ENCODE results near the gene DOCK8. TPM values are rescaled to one million over a fixed set of nuclear protein-coding genes. Genes with fewer than 3 reads are reported as not detected.

The DOCK8 gene
- total and polyA plus RNA-seq, 2 of the 13 experiments (the other 11 are each of a cell fraction or from before 2014, with no cell fraction given), result 0.28 to 0.38 TPM

DNA sequence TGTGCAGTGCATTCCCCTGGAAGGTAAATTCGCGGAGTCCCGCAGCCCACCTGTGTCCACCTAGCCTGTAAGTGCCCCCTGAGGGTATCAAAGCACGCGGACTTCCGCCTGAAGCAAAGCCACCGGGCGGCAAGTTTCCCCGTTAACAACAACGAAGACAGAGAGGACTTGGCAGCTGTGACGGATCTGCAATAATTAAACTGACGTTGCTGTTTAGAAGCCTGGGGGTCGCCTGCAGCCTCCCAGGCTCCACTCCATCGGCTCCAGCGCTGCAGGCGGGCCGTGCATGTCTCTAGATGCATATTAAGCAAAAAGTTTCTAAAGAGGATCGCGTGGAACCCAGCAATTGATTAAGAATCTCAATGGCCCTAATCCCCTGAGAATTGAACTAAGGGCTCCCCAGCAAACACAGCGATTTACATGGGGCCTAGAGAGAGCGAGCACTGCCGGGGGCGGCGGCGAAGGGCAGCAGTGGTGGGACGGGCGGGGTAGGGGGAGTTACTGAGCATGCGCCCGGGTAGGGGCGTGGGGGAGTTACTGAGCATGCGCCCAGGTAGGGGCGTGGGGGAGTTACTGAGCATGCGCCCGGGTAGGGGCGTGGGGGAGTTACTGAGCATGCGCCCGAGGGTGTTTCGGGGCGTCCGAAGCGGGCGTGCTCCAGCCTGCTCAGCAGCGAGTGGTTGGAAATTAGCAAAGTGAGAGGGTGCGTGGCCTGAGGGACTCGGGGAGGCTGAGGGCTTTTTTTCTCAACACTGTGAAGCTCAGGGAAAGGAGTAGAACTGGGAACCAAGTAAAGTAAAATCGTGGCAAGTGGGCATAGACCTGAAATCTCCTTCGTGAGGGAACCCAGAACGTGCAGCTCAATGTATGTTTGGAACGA is 255.2 kb downstream of the DOCK8 start (continued):
- TF ChIP-seq ZBTB2 (CRISPR knock-in tag; IDR thresholded peaks at IDR 0.05; ENCODE audit: low read depth) (no peak), RORA (CRISPR knock-in tag; IDR thresholded peaks at IDR 0.05) (no peak), DNMT1 (CRISPR knock-in tag; IDR thresholded peaks at IDR 0.05) (no peak), ZFY (CRISPR knock-in tag; IDR thresholded peaks at IDR 0.05) (peak; percentile 75)

DNA sequence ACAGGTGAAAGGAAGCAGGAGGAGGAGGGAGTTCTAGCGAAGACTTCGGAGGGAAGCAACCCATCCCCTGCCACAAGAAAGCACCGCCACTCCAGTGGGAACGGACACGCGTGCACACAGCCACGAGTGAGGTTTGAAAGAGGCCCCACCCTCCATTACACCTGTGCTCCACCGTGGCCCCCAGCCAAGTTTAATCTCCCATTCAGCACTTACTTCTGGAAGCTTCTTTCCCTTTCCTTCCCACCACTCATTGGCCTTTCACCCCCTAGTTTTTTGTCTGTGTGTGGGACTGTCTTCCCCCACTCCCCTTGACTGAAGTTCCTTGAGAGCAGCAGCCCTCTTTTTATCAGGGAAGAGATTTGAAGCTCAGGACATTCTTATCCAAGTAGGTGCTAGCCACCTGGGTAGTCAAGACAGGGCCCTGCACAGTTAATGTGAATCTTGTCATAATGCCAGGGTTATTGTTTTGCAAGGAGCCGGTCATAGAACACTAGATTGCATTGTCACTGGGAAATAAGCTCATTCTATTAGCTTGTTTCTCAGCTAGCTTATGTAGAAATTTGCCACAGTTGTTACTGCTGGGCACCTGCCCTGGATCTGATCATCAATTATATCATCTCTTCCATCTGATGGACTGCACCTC is 256.0 kb downstream of the DOCK8 start:
- WGBS (ENCODE audit: low lambda C conversion rate), result 22% methylated on average over 9 of the region's 9 CpGs
- H3K4me1 ChIP-seq (ENCODE audit: insufficient read depth, low read length), result peaks cover 28% of the 10 kb centered on the region
- H3K9ac ChIP-seq (ENCODE audit: insufficient read depth, low read depth, low read length), result peak overlapping the region; percentile 72
- peak overlapping the region; percentile 99 for H3K4me2 ChIP-seq (ENCODE audit: low read depth, low read length)
- FAIRE-seq (no peak), ATAC-seq (peak; percentile 7; the same call in 1 of the 3 replicates), DNase-seq (ENCODE audit: low spot score) (no peak)
- H3K9me3 ChIP-seq (ENCODE audit: low read length), result no peaks in the 10 kb centered on the region
- H3K27me3 ChIP-seq (ENCODE audit: control insufficient read depth in 1 of 2, insufficient read depth in 2 of 2, low read length in 2 of 2), result no peaks in the 10 kb centered on the region
- H3K79me2 ChIP-seq (ENCODE audit: insufficient read depth, low read length), result no peaks in the 10 kb centered on the region
- H3K4me3 ChIP-seq (replicated peaks in 1 of 3; ENCODE audit: insufficient read depth in 1 of 3, low read depth in 2 of 3, low read length in 3 of 3), result peak overlapping the region; percentile 68 to 78 (median 68)
- no peaks in the 10 kb centered on the region for H3K36me3 ChIP-seq (replicated peaks in 1 of 2; ENCODE audit: control insufficient read depth in 1 of 2, insufficient read depth in 2 of 2, low read length in 2 of 2)
- POLR2A ChIA-PET, result no interaction called here
- TSS peak; percentile 89 for BruUV-seq (replicated peaks)
- intact Hi-C loops (cut with micrococcal nuclease; ENCODE audit: unreplicated experiment) (no loop called here), in situ Hi-C loops (cut with HindIII; ENCODE audit: extremely low pct_ligation_motif_present, low pct_unique_long_range_greater_than_20kb) (no loop called here)
- CTCF ChIA-PET (ENCODE audit: low intra/inter-chr PET ratio, low total read pairs), result no interaction called here
- H3K27ac ChIP-seq (ENCODE audit: extremely low read length, insufficient read depth, low read length), result peak overlapping the region; percentile 45
- peak overlapping the region; percentile 96 for H2AFZ ChIP-seq (ENCODE audit: low read length)
- no peaks in the 10 kb centered on the region for H4K20me1 ChIP-seq (ENCODE audit: insufficient read depth, low read length)
- TF ChIP-seq BORCS8-MEF2B (CRISPR knock-in tag; IDR thresholded peaks at IDR 0.05) (peak; percentile 5; the same call in 1 of the 2 replicates), U2AF2 (IDR thresholded peaks at IDR 0.05; ENCODE audit: low read depth, low read length) (0 out of 2 replicates have a peak, but pooled peaks have one; percentile 12), ZSCAN31 (CRISPR knock-in tag; IDR thresholded peaks at IDR 0.05; ENCODE audit: low read depth) (0 out of 2 replicates have a peak, but pooled peaks have one; percentile 20), MEIS2 (CRISPR knock-in tag; IDR thresholded peaks at IDR 0.05) (0 out of 2 replicates have a peak, but pooled peaks have one; percentile 2), ZNF205 (CRISPR knock-in tag; IDR thresholded peaks at IDR 0.05) (0 out of 2 replicates have a peak, but pooled peaks have one; percentile 10), SRY (CRISPR knock-in tag; IDR thresholded peaks at IDR 0.05) (no peak; the same call in 1 of the 2 replicates), NCOA2 (CRISPR knock-in tag; IDR thresholded peaks at IDR 0.05) (0 out of 2 replicates have a peak, but pooled peaks have one; percentile 4), ATF1 (CRISPR knock-in tag; IDR thresholded peaks at IDR 0.05) (no peak), ELF3 (CRISPR knock-in tag; IDR thresholded peaks at IDR 0.05) (0 out of 2 replicates have a peak, but pooled peaks have one; percentile 3), ZIK1 (CRISPR knock-in tag; IDR thresholded peaks at IDR 0.05; ENCODE audit: borderline replicate concordance, low read depth) (0 out of 2 replicates have a peak, but pooled peaks have one; percentile 4)
- TF ChIP-seq, protein P1, sequence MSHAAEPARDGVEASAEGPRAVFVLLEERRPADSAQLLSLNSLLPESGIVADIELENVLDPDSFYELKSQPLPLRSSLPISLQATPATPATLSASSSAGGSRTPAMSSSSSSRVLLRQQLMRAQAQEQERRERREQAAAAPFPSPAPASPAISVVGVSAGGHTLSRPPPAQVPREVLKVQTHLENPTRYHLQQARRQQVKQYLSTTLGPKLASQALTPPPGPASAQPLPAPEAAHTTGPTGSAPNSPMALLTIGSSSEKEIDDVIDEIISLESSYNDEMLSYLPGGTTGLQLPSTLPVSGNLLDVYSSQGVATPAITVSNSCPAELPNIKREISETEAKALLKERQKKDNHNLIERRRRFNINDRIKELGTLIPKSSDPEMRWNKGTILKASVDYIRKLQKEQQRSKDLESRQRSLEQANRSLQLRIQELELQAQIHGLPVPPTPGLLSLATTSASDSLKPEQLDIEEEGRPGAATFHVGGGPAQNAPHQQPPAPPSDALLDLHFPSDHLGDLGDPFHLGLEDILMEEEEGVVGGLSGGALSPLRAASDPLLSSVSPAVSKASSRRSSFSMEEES (CRISPR knock-in tag; IDR thresholded peaks at IDR 0.05), result no peak; the same call in 1 of the 2 replicates
- TF ChIP-seq, protein P2, sequence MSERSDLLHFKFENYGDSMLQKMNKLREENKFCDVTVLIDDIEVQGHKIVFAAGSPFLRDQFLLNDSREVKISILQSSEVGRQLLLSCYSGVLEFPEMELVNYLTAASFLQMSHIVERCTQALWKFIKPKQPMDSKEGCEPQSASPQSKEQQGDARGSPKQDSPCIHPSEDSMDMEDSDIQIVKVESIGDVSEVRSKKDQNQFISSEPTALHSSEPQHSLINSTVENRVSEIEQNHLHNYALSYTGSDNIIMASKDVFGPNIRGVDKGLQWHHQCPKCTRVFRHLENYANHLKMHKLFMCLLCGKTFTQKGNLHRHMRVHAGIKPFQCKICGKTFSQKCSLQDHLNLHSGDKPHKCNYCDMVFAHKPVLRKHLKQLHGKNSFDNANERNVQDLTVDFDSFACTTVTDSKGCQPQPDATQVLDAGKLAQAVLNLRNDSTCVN (CRISPR knock-in tag; IDR thresholded peaks at IDR 0.05; ENCODE audit: borderline replicate concordance), result 0 out of 2 replicates have a peak, but pooled peaks have one; percentile 5
